ENCODE results near the gene KRT82.
"Not testable (repeated sequence)": the region's sequence is repeated elsewhere in the genome, so short reads cannot be mapped to it uniquely, and the experiment has no call there.

KRT82 gene

DNA sequence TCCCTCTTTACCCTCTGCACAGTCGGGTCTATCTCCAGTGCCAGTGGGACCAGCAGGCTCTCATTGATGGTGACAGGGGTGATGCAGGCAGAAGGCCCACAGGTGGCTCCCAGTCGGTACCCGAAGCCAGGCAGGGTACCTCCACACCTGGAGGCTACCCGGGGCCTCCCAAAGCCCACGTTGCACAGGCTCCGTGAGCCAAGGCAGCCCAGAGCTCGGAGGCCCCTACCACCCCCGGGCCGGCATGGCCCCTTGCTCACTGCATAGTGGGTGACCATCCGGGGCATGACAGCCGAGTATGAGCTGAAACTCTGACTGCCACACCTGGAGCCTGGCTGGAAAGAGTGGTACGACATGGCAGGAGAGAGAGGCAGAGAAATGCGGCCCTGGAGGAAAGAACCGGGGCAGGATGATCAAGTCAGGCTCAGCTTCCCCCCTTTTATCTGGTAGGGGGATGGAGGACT is at the start of gene KRT82:
Gene KRT82, minus strand, starts transcription at position 414 of the 464 bp plus-strand sequence. Its CDS starts 58 bp downstream, at position 356.
- DNase-seq (ENCODE audit: low spot score): no peak

DNA sequence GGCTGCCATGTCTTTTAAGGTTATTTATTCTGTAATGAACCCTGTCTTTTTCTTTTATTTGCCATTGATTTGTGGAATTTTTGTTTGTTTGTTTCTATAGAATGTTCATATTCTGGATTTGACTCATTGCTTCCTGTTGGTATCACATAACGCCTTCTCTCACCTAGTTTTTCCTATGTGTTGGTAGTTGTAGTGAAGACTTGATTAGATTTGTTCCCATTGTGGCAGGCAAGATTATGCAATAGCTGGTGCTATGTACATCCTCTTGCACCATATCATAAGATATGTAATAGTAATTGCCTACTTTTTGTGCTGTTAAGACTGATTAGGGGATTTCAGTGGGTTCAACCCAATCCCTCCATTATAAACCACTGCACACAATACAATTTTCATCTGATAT is 49.7 kb upstream of the KRT82 start:
- no peak for DNase-seq (ENCODE audit: low spot score)

DNA sequence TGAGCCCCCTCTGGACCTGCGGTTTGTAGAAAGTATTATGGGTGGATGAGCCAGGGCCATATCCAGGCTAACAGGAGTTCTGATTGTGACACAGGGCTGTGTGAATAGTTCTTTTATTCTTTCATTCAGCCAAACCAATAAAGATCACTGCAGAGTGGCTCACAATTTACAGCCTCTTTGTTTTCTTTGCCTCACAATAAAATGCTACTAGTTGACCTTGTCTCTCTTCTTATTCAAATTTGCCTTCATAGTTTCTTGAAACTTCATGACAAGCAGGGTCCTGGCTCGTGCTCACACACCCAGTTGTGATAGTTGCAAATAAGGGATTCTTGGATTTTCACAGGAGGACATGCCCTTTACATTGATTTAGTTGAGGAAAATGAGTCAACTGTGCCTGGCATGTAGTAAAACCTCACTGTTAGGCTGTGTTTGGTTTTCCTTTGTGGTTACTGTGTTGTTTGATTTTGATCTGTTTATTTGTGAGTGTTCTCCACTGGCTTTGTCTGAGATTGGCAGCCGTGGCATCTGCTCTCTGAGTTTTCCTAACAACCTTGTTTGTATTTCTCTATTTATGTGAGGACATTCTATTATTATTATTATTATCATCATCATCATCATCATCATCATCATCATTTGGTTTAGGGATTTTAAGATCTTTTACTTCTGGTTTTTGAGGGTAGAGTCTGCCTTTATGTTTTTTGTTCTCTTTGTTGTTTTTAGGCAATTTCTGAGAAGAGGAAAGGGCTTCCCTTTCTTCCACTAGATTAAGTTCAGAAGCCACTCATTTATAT is 48.5 kb upstream of the KRT82 start:
- no peak for DNase-seq (ENCODE audit: low spot score)

DNA sequence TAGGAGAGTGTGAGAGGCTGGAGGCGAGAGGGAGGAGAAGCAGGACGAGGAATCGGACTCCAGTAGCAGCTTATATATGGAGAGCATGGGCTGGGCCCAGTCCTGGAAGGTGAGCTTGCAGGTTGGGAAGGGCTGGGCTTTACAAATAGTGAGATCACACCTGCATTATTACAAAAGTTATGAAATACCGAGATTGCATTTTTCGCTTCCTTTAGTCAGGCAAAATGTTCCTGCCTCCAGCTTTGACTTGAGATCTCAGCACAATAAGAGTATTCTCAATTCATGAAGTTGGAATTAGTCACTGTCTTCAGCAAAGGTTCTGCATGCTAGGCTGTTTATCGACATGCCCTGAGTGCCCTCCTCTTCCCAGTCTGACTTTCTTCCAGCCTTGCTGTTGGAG is 46.0 kb upstream of the KRT82 start, which contains the start of gene KRT6B:
Gene KRT6B, minus strand, starts transcription at position 46 of the 400 bp plus-strand sequence. CDS start 68 bp downstream, outside the sequence.
- DNase-seq (ENCODE audit: low spot score): no peak

DNA sequence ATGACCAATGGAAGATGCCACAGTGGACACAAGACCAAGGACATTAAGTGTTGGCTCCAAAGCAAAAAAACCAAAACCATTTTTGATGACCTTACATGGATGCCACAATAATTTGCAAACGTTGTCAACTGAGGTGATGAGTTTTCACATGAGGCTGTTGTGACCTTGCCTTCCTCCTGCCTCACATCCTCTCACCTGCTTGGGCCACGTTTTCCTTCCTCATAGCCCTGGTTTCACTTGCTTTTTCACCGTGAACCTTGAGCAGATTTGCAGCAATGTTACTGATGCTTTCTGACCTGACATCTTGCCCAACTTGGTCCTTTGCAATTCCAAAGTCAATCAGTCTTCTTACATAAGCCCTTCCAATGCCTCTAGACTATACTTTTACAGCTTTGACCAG is 42.1 kb upstream of the KRT82 start:
- DNase-seq (ENCODE audit: low spot score): no peak

DNA sequence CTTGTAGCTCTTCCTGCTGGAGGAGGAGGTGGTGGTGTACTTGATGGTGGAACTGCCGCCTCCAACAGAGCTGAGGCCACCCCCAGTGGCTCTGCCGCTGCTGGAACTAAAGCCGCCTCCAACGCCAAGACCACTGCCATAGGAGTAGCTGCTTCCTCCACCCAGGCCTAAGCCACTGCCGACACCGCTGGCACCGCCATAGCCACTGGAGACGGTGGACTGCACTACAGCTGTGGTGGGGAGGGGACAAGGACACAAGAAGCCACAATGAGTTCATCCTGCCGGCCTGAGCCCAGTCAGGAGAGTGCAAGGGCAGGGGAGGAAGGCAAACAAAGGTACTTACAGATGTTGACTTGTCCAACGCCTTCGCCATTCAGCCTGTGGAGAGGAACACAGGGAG is 41.1 kb upstream of the KRT82 start:
- DNase-seq (ENCODE audit: low spot score): not testable (repeated sequence)

DNA sequence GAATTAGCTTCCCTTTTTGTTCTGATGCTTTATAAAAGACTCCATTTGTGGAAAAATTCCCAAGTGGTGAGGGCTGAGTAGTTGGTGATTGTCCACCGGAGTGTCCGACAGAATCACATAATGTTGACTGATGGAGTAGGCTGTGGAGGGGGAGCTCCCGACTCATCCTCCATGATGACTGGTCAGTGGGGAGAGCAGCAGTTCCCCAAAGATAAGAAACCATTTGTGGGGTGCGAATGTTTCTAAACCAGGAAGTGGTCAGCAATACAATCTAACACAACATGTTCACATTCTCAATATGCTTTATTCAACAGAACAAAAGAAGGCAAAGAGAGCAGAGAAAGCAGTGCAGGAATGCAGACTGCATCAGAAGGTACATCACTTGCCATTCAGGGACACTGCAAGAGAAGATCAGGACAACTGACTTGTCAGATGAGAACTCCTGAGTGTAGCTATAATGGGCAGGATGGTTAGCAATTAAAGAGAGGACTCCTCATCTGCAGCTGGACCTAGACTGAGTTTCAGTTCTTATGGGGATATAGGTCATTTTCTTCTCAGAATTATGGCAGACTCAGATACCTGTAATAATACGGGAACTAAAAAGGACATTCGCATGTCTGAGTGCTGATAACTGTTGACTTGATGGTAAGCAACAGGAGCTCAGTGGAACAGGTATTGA is 40.4 kb upstream of the KRT82 start:
- no peak for DNase-seq (ENCODE audit: low spot score)

DNA sequence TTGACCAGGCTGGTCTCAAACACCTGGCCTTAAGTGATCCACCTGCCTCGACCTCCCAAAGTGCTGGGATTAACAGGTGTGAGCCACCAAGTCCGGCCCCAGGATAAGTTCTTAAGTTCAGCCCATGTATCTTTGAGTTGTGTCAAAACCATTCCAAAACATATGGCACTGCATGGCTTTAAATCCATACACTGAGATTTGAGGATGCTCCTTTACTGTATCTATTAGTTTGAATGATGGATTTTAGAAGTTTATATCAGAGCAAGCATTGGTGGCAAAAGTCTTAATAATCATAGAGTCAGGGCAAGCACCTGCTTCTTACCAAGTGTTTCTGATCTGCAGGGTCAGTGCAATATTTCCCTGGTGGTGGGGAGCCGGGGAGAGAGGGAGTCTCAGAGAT is 39.7 kb upstream of the KRT82 start:
- no peak for DNase-seq (ENCODE audit: low spot score)

DNA sequence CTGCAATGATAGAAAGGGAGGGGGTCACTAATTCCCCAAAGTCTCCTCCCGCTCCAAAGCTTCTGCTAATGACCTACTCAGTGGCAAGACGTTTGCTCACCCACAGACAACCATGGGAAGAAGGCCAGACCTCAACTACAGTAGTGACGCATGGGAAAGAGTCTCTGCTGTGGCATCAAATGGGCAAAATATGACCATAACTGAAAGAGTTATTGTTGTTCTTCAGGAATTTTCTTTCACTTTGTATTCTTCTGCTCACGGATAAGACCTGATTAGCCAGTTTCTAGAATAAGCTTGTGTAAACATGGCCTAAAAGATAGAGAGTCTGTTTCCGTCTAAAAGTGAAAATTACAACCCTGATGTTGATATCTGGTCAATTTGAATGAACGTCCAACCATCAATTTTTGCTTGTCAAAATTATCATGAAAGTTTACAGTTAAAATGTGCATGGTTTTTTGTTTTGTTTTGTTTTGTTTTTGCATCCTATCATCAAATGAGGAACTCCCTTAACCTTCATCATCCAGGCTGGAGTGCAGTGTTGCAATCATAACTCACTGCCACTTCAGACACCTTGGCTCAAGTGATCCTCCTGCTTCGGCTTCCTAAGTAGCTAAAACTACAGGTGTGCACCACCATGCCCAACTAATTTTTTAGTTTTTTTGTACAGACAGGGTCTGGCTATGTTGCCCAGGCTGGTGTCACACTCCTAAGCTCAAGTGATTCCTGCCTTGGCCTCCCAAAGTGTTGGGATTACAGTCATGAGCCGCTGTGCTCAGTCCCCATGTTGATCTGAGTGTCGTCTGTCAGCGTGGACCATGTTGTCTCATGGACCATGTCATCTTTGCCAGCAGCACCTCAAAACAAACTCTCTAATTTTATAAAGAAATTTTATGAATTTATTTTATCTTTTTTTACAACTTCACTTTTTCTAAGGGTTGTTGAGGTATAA is 38.8 kb upstream of the KRT82 start:
- no peak for DNase-seq (ENCODE audit: low spot score)

DNA sequence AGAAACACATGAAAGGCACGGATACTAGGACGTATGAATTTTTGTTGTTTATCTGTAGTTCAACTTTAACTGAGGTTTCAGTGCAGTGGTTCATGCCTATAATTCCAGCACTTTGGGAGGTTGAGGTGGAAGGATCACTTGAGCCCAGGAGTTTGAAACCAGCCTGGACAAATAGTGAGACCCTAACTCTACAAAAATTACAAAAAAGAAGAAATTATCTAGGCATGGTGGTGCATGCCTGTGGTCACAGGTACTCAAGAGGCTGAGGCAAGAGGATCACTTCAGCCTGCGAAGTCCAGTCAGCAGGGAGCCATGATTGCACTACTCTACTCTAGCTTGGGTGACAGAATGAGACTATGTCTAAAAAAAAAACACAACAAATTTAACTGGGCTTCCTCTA is 37.8 kb upstream of the KRT82 start:
- no peak for DNase-seq (ENCODE audit: low spot score)

DNA sequence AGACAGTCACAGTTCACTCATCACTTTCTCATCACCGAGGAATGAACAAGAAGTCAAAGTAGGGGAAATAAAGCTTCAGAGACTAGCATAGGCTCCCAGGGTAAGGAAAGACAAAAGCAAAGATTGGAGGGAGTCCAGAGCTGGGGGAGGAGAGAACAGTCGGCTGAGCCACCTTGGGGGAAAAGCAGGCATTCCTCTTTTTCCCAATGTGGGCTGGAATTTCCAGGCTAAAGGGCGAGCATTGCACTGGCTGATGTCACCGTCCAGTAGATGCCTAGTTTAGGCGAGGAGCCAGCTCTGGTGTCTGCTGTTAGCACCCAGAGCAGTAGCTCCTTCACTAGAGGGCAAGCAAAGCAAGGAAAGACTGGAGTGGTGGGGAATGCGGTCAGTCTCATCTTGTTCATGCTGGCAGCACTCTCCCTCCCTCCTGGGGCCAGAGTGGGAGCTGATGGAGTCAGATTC is 36.5 kb upstream of the KRT82 start:
- no peak for DNase-seq (ENCODE audit: low spot score)

DNA sequence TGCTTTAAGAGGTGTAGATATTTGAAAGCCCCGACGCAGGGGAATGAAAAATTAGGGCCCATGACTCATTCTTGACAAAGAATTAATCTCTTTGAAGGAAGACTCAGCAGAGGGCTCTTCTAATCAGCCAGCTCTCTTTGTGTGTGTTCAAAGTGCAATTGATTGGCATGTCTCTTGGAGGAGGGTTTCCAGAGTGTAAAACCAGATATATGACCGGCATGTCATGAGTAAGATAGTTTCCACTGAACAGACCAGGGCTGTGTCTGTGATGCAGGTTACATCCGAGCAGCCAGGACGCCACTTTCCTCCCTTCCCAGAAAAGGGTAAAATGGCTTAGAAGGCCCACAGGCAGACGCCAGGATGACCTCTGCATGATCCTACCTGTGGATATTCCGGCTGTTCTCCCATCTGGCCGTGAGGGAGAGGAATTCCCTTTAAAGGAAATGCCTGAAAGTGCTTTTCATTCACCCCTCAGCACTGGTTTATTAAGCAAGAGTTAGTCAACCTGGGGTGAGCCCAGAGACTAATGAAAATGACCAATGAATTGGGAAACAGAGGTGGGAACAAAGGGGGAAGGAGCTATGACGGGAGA is 35.3 kb upstream of the KRT82 start:
- DNase-seq (ENCODE audit: low spot score): no peak

DNA sequence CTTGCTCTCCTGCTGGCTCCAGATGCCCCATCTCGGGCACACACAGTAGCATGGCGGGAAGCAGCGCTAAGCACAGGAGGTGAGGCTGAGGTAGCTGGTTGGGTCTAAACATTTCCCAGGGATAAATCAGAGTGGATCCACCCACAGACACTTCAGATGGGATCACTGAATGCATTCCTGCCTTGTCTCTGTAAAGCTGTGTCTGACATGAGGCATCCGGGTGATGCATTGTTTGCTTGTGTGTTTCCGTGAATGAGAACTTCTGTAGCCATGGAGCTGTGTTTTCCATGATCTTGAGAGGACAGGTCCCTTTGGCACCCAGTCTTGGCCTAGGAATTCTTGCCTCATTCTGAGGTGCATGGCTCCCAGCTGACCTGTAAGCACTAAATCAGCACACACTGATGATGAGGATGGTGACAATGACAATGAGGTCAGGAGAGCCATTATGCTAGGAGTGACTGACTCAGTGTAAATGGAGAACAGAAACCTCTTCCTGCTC is 34.7 kb upstream of the KRT82 start:
- DNase-seq (ENCODE audit: low spot score): no peak

DNA sequence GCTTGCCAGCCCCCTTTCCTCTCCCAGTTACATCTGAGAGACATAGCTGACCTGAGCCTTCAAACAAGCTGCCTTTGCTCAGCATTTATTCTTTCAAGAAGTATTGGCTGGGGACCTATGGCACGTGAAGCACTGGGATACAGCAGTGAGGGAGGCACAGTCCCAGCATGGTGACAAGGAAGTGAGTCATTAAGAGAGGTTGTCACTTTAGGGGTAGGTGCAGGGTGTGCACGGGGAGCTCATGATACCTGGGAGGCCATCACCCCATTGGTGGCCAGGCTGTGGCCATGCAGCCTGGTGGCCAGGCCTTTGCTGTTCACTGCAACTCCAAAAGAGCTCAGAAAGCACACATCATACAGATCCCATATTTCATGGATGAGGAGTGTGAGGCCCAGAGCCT is 33.7 kb upstream of the KRT82 start:
- no peak for DNase-seq (ENCODE audit: low spot score)

DNA sequence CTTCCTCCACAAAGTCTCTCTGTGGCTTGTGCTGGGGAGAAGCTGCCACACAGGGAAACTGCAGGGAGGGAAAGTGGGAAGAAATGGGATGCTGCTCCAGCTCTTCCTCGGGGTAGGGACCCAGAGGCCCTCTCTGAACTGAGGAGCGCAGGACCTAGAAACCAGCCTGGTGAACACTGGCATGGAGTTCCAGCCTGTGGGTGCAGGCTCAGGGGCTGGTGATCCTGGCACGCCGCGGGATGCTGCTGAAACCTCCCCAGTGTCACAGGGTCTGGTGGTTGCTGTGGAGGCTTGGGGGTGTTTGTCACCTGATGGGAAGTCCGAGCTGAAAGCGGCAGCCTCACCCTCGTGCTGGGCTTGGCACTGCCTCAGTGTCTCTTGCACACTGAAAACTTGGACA is 33.3 kb upstream of the KRT82 start:
- DNase-seq (ENCODE audit: low spot score): no peak

DNA sequence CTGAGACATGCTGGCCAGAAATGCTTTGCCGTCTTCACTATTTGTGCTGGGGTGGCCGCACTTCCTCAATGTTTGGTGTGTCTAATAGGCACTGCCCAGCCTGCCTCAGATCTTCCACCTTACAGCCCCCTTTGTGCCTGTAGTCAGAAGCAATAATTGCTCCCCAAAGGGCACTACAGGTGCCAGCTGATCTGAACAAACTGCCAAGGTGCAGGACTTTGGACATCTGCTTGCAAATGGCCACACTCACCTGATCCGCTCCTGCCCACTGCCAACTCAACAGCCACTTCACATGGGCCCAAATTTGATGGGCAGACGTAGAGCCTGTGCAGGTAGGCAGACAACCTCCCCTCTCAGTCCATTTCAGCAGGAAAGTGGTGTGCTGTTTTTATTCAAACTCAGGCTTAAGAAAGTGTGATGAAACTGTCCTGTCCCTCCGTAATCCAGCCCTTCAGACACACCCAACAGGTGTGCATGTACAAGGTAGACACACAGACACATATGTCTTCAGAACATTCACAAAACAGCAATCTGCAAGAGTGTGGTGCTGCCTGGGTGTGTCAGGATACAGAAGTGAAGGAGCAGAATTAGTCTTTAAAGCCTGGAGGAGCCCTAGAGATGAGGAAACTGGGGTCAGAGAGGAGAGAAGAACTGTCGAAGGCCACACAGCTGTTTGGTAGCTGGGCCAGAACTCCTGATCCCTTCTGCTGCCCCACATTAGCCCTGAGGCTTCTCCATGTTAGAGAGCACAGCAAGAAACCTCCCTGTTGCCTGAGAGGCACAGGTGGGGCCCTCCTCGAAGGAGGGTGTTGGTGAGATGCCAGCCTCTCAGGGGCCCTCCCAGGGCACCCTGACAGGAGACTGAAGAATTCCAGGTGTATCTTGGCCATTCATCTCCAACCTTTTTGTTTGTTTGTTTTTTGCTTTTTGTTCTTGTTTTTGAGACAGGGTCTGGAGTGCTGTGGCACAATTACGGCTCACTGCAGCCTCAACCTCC is 32.5 kb upstream of the KRT82 start:
- DNase-seq (ENCODE audit: low spot score): no peak

DNA sequence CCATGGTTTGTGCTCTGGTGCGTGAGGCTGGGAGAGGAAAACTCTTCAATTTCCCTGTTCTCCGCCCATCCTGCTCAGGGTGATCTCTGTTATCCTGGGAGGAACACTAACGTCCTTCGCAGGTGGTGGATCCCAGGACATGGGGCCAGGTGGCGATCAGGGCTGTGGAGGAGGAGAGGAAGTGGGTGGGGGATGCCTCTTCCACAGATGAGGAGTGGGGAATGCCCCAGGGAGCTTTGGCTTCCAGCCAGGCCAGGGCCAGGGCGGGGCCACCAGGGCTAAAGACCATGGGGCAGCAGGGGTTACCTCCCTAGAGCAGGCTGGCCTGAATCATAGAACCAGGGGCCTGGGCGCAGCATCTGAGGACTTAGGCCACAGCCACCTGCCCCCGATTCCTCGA is 31.4 kb upstream of the KRT82 start:
- DNase-seq (ENCODE audit: low spot score): no peak

DNA sequence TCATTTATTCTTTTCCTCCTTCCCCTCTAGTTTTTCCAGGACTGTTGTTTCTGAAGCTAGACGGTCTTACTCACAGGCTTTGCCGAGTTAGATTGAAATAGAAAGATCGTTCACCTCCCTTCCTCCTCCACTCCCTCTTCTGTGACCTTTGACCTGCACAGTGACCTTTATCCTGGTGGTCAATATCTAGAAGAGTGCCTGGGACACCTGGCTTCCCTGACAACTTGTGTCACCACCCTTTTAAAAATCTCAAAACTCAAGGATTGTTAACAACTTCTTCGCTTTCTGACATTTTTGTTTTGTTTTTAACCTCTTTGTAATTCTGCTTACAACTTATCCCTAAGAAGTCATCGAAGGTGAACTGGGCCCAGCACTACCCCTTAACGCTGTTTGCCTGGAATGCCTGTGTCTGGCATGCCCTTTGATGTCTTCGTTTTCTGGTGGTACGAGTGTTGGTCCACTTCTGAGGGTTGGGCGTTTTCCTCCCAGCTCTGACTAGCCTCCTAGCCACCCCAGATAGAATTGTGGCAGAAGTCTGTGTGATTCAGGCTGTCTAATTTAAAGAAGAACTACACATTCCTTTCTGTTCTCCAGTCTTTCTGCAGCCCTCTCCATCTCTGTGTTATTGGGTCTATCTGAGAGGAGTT is 30.8 kb upstream of the KRT82 start:
- no peak for DNase-seq (ENCODE audit: low spot score)

DNA sequence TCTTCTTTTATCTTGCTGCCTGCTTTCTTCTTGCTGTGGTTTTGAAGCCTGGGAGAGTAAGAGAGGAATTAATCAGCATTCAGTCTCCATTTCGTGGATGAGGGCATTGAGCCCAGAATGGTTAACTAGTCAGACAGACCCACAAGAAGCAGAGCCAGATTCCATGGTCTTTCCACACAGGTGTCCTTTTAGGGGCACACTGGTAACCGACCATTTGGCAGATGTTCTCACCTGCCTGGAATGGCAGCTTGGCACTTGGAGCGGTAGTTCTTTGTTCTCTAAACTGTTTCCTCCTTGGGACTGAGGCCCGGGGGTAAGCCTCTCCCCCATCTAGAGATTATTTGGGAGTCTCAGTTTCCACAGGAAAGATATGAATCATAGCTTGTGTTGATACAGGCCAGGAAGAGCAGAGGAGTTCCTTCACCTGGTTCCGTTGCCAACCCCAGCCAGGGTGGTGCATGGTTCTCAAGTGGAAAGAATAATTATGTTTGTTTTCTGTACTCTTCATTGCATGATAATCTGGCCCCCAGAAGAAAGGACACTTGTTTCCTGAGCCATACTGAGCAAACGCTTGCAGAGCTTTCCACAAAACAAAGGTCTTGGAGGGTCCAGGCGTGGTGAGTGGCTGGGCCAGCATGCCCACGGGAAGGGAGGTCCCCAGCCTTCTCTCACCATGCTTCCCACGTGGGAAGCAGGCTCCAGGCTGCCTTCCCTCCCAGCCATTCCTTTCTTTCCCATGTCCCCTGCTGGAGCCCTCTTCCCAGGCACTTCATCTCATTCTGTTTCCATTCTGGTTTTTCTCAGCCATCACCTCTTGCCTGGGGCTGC is 30.1 kb upstream of the KRT82 start:
- no peak for DNase-seq (ENCODE audit: low spot score)

All from NAMALWA (cell line).